Measurements from ENCODE around the gene UTP18.
"Not testable (repeated sequence)": the region's sequence is repeated elsewhere in the genome, so short reads cannot be mapped to it uniquely, and the experiment has no call there.

The UTP18 gene

GRCh38 chr17:51260237-51261023 lies at the start of gene UTP18:
UTP18 (plus strand) TSS chr17:51260546; CDS start chr17:51260585, 39 bp downstream.
- peak; percentile 99 for DNase-seq

DNA sequence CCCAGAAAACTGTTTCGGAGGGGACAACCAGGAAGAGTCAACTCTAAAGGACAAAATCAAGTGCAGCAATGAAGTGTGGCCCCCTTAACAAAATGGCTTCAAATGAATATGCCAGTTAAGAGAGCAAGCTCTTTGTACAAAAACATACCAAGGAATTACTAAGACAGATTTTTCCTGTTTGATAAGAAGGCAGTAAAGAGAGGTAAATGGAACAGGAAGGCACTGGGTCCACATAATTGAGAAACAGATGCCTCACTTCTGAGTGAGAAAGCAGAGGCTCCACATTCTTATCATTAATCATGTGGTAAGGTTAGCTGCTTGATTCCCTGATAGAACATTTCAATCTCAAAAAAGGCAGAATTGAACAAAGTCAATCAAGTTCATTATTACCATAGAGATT lies 45.4 kb upstream of the UTP18 start:
- no peak for DNase-seq

- no peak for DNase-seq
Measured at GRCh38 chr17:51217946-51218345, 42.4 kb upstream of the UTP18 start.

DNA sequence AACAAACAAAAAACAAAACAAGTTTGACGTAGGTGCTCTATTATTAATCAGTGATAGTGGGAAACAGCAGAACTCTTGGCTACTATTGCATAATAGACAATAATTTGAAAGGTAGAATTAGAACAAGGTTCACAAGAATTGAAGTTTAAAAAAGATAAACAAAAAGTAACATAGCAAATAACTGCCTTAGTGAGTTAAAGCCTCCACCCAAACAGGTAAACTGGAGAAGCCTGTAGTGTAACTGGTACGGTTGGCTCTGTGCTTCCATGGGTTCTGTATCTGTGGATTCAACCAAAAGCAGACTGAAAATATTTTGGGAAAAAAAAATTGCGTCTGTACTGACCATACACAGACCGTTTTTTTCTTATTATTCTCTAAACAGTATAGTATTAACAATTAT lies 39.0 kb upstream of the UTP18 start:
- DNase-seq = no peak

DNA sequence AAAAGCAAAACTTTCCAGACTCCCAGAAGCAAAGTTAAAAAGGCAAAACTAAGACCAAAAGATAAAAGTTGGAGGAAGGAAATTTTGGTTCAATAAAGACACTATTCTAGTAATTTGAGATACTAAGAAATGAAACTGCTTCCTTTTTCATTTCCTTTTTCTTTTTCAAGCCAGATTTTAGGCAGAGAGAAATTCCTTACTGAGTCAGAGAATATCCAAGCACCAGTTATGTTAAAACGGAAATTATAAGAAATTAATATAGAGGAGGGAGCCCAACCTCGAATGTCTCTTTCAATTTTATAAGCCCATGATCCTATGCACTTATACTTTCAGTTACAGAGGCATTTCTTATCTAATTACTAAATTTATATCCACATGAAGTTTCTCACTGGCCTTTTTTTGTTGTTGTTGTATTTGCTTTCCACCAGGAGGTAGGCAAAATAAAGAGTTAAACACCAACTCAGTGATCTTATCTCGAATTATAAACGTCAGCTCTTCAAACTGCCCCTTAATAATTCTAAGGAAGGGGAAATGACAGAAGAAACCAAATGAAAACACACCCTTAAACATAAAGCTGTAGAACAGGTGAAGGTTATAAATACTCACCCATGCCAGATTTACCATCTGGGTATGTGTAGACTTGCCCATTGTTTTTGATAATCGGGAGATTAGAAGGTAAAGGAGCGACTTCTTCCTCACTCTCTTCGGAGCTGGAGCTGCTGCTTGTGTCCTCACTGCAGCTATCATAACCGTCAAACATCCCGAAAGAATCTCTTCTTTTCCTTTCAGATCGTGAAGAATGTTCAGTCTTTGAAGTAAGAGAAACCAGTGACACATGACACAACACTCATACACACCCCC lies 35.7 kb upstream of the UTP18 start:
- DNase-seq = no peak

DNA sequence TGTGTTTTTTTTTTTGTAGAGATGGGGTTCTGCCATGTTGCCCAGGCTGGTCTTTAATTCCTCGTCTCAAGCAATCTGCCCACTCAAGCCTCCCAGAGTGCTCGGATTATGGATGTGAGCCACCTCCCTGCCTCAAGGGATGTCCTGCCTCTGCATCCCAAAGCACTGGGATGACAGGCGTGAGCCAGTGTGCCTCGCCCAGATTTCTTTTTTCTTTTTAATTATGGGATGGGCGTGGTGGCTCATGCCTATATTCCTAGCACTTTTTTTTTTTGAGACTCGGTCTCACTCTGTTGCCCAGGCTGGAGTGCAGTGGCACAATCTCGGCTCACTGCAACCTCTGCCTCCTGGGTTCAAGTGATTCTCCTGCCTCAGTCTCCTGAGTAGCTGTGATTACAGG lies 34.8 kb upstream of the UTP18 start:
- not testable (repeated sequence) for DNase-seq

GRCh38 chr17:51228161-51228560 lies 32.2 kb upstream of the UTP18 start:
- DNase-seq = no peak

GRCh38 chr17:51229889-51230288 lies 30.5 kb upstream of the UTP18 start:
- no peak for DNase-seq

GRCh38 chr17:51230306-51230705 lies 30.0 kb upstream of the UTP18 start:
- no peak for DNase-seq

DNA sequence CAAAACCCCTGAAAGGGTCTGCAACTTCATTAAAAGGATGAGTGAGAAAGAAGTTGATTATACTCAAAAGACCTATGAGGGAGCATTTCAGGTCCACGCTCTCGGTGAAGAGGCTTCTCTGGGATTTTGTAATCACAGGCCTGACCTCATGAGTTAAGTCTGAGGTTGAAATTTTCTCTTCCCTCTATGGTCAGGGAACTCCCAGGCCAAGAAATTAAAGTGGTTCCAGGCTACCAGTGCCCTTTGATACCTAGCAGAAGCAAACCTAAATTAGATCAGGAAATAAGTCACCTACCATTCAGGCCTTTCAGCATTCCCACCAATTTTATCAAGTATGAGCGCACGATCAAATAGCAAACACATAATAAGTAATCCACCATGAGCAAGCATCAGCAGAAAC lies 28.3 kb upstream of the UTP18 start:
- no peak for DNase-seq

GRCh38 chr17:51234162-51234561 lies 26.2 kb upstream of the UTP18 start:
- DNase-seq = no peak

GRCh38 chr17:51238255-51238887 lies 22.0 kb upstream of the UTP18 start:
- DNase-seq = peak; percentile 21

DNA sequence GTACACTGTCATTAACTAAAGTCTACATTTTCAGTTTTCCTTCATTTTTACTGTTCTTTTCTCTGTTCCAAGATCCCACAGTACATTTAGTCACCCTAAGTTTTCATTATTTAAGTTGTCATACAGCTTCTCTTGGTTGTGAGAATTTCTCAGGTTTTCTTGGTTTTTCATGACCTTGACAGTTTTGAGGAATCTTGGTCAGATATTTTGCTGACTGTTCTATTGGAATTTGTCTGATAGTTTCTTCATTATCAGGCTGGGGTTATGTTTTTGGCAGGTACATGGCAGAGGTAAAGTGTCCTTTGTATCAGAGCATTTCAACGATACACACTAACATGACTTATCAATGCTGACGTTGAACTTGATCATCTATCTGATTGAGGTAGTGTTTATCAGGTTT lies 20.1 kb upstream of the UTP18 start:
- no peak for DNase-seq

GRCh38 chr17:51244041-51244440 lies 16.3 kb upstream of the UTP18 start:
- DNase-seq = no peak

- DNase-seq = no peak
Measured at GRCh38 chr17:51245535-51245934, 14.8 kb upstream of the UTP18 start.

GRCh38 chr17:51250314-51250840 lies 10.0 kb upstream of the UTP18 start:
- DNase-seq = no peak

DNA sequence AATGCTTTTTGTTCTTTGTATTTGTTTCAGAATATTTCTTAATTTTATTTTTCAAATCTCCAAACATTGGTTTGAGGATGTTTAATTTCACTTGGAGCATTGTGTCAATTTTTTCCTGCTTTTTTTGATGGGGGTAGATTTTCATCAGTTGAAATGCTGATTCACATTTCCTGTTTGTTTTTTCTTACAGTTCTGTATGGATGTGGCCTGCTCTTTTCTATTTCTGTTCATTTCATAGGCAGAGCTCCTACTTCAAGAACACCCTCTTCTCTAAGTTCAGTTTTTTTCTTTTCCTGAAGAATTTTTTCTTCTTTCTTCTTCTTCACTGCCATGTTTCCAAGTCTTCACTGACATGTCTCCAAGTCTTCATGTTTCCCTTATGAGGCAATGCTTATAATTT lies 9.3 kb upstream of the UTP18 start:
- DNase-seq = no peak

GRCh38 chr17:51255673-51256072 lies 4.7 kb upstream of the UTP18 start:
- DNase-seq = no peak

GRCh38 chr17:51256101-51256500 lies 4.2 kb upstream of the UTP18 start:
- DNase-seq = no peak

DNA sequence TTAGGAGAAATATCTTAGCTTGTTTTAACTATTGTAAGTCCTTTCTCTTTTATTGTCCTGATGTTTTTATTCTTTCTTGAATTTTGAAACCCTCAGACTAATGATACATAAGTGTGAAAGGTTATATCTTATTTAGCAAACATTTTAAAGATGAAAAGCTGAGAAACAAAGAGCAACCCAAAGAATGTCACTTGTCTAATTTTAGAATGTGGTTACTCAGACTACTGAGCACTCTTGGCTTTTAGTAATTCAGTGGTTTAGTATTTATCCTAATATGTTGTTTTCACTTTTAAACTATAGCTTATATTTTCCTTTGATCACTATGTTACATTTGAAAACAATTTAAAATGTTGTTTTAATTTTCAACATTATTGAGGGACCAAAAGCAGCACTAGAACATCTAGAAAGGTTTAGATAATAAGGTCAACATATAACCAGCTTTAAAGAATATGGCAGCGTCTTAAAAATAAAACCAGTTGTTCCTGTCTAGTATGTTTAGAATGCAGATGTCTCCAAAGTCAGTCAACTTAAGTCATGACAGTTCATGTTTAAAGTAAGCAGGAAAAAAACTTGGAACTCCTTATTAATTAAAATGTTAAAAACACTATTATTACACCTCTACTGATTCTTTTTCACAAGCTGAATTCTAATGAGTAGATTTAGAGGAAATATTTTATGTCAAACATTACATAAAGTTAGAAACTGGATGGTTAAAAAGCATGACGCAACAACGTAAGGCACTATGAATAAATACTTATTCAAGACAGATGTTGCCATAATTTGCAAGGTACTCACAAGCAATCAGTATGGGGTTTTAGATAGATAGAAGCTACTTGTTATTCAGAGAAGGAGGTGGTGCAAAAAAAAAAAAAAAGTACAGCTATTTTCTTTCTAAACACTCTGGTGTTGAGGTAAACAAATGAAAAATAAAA lies 2.9 kb upstream of the UTP18 start:
- DNase-seq = no peak

DNA sequence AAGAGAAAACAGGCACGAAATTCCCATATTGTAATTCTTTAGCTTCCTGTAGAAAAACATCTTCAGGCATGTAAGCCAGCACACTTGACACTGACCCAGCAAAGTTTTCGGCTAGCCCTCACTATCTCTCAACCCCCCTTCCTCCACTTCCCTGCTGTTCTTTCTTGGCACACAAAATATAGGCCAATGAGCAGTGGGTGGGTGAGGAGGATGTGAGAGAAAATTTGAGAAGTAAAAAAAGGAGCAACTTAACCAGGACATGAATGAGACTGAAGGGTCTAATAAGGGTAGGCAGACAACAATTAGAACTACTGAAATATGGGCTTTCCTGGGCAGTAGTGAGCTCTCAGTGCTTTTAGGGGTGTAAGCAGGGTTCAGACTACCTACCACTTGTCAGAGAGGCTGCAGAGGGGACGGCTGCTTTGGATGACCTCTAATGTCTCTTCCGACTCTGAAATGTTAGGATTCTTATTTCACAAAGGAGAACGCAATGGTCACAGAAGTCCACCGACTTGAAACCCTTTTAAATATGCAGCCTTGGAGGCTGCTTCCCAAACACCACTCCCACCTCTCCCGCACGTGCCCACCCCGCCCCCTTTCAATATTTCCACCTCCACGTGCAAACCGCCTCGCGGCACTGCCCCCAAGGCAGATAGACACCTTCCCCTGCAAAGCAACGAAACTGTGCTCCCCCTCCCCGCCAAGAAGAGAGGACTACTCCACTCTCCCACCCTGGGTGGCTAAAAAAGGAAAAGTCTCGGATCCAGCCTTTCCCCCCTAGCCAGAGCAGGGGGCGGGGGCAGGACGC lies 1.4 kb upstream of the UTP18 start:
- no peak for DNase-seq

All from KG1 (cell line).